Stimulated activated CD4-positive, alpha-beta T cell treated with anti-CD3 and anti-CD28 coated beads, TNF-alpha, amount 100 ng/mL, for 4 hours (primary cell): ENCODE data around the gene KRT12.

Source experiments
- DNase-seq, 3 experiments: peaks; one replicate each; pipeline ENCODE4 v3.0.0-alpha.2; 2020; ENCODE audit warnings: low read depth in 3 of 3

KRT12 gene

DNA sequence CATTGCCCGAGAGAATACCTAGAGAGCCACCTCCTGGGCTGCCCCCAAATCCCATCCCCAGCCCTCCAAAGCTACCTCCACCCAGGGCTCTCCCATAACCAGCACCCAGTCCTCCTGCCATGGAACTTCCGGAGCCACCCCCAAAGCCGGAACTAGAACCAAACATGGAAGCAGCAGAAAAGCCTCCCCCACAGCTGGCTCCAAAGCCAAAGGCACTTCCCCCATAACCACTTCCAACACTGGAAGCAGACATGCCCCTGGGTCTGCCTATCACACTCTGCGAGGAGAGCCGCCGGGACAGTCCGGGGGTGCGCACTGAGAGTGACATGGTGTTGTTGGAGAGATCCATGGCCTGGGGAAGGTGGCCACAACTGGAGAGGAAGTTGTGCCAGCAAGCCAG, at the start of gene KRT12:
Gene KRT12 (minus strand): TSS at position 386 of the 400 bp plus-strand sequence. CDS start 37 bp downstream, at position 349.
- no peak for DNase-seq

DNA sequence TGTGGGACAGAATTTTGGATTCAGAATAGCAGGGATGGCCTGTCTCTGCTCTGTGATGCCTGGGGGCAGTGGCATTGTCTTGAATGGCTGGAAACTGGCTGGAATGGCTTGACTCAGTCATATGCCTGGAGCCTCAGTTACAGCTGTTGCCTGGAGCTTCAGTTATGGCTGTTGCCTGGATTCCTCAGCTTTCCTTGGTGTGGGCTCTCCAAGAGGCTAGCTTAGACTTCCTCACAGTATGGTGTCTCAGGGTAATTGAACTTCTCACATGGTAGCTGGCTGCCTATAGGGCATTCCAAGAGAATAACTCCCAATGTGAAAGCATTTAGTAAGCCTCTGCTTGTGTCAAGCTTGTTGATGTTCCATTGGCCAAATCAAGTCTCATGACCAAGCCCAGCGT, 49.3 kb upstream of the KRT12 start:
- no peak for DNase-seq

DNA sequence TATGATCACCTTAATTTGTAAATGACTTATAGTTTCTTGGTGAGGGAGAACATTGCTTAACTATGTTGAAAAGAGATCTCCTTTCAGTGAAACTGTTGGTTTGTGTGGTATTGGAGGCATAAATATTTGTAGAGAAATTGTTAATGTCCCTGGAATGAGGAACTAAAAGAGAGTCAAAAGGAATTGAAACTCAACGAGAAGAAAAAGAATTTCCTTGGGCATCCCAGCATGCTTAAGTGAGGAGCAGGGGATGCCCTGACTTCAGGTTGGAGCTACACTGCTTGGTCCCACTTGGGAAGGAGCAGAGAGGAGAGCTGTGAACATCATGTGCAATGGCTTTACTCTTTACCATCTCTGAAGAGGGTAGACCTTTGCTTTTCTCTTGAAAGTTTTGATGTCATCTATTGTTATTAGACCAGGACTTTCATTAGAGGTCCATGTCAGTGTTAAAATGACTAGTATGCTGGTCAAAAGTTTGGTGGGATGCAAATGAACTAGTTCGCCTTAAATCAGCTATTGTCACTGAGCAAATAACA, 48.8 kb upstream of the KRT12 start:
- DNase-seq: no peak

DNA sequence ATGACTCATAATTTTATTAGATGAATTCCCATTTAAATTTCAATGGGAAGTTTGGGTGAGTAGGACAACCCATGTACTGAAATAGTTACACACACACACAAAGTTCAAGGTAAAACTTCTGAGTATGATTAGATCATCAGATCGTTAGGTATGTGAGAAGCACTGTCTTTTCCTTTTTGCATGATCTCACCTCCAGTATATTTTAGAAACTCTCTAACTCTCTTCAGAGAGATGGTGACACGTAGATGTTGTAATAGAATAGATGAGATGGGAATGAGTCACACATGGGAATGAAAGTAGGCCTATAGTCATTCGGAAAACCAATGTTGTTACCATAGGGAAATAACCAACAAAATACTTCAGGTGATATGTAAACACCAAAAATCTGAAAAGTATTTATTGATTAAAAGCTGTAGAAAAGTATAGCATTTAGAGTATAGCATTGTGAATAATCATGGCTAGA, 48.2 kb upstream of the KRT12 start:
- no peak for DNase-seq

DNA sequence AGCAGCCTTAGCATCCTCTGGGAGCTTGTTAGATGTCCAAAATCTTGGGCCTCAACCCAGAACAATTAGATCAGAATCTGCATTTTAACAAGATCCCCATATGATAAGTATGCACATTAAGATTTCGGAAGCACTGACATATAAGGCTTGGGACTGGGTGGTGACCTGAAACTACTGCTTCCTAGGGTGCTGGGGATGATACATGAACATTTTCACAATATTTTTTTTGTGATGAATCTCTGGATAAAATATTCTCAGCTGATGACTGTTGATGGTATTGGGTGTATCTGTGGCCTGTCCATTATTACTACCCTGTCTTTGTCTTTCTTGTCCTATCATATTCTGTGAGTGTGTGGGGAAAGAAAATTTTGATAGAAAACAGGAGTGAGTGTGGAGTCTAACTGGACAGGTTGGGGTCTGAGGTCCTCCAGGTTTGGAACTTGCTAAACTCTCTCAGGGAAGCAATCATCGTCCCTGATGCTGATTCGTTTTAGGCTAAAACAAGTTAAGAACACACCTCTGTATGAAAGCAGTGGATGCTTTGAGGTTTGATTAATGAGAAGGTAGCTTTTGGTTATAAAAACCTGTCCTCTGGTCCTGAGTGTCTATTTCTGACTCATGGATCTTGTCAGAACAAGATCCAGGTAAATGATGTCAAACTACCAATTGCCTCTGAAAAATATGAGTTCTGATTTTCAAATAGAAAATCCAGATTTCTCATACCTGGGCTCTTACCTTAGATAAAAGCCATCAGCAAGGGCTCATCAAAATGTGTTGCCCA, 47.2 kb upstream of the KRT12 start:
- no peak for DNase-seq

DNA sequence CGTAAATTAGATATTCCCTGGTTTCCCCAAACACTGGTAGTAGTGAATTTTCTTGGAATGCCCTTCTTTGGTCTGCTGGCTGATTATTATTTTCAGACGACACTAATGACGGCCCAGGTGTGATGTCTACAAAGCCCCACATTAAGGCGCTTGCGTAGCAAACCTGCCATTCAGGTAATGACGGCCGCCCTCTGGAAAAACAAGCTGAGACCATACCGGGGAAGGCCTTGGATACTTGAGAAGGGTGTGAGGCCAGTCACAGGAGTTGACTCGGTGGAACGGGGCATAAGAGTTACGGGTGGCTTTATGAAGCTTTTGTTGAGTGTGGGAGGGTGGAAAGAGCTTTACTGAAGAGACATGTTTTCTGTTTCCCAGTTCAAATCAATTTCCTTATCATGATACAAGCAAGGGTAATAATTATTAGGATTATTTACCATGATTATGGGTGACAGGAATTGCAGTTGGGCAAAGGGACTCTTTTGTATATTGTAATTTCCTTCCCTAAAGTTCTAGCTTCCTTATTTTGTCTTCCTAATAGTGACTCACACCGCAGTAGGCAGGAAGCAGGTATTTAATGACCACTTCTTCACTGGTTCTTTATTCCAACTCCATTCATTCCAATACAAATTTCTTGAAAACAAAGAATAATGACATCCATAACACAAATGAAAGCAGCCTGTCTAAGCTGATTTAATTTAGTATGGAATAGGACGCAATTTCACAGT, 45.6 kb upstream of the KRT12 start:
- no peak for DNase-seq

DNA sequence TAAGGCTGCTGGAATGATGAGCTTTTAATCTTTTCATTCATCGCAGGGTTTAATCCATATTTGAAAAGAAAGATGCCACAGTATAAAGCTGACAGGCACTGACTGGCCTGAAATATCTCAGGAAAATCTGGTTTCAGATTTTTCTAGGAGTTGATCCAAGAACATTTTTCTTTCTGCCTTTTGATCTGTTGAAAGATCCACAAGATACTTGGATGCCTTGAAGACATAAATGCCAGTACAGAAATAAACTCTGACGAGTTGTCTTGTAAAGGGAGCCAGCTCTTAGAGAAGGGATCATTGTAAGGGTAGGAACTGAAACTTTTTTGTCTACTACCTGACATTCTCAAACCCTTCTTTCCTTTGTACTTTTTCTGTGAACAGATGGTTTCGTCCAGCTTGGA, 43.4 kb upstream of the KRT12 start:
- DNase-seq: no peak

DNA sequence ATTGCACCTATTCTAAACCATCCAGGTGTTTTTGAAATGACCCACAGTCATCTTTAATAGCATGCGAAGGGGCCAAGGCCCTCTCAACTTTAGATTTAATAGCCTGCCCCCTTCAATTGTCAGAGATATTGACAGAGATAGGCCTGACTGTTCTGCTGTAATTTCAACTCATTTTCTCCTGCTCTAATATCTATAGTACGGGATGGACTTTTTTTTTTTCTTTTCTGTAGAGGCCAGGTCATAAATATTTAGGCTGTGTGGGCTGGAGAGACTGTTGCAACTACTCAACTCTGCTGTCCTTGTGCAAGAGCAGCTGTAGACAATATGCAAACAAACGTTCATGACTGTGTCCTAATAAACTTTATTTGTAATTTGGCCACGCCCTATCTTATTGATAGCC, 42.7 kb upstream of the KRT12 start:
- no peak for DNase-seq

DNA sequence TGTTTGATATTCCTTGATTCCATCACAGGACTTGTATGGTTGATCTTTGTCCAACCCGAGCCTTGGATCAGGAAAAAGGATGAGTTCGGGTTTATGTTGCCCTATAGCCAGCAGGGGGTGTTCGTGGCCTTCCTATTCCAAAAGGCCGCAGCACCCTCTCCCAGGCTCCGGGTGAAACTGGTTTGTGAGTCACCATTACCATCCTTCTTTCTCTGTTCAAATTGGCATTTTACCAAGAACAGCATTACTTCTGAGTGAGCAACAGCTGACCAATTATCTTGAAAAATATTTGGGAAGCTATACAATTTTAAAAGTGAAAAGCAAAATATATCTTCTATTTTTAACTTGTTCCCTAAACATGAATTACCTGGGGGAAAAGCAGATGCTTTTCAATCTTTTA, 42.3 kb upstream of the KRT12 start:
- peak; percentile 18 to 44 (median 25) for DNase-seq

DNA sequence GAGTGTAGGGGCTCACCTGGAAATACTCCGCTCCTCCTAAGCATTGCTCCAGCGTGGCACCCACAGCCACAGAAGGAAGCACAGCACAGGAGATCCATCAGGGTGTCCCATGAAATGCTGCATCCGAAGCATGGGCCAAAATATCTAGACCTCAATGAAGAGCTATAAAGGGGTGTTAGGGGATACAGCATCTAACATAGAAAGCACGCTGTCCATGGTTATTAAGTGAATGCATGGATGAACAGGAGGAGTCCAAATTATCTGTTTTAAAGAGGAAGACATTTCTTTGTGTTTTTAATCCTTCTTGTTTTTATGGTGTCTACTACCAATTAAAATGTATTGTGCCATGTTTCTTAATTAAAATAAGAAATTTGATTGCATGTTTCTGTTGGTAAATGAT, 39.6 kb upstream of the KRT12 start:
- DNase-seq: no peak

DNA sequence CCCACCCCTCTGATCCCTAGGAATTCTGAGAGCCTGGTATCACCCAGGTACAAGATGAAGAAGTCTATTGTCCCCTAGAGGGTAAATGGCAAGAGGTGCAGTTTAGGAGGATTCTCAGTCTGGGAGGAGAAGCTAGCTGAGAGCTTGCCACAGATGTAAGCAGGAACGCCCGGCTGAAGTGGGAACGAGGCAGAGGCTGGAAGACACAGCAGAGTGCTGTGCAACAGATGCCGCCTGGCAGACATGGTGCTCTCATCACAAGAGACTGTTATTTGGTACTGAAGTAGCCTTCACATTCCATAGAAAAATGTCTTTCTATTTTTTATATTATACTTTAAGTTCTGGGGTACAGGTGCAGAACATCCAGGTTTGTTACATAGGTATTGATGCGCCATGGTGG, 38.3 kb upstream of the KRT12 start:
- no peak for DNase-seq

DNA sequence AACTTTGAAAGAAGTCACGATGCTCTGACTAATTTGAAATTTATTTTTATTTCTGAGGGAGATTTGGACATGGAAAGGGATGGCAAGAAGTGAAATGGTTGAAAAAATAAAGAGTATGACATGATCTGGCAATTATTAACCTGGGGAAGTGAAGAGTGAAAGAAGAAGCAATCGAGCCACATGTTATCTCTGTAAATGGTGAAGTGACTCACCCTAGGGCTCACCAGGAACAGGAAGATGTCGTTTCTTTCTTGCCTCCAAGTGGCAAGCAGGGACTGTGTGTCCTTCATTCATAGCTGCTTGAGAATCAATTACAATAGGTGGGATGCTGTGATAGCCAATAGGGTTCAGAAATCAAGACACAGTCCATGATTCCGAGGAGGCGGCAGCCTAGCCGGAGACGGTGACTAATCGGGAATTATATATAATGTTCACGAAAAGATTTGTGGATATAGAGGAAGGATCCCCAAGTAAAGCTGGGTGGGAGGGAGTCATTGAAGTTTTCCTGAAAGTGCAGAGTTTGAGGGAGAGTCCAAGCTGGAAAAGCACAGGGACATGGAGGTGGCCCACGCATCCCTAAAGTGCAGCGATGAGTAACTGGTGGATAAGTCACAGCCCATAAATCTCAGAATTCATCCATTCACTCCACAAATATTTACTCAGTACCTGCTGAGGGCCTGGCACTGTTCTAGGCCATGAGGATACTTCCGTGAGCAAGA, 36.3 kb upstream of the KRT12 start:
- no peak for DNase-seq

DNA sequence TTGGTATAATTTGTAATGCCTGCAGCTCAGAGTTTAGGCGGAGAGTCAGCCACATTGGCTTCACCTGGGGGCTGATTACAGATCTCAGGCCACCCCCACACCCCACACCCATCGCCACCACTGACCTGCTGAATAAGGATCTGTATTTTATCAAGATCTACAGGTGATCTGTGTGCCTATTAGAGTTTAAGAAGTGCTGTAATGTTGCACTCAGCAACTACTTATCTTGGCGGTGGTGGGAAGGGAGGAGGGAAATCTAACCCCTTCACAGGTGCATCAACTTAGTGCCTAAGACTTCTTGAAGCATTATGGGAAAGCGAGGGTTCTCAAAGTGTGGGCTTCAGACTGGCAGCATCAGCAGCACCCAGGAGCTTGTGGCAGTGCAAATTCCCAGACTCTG, 35.5 kb upstream of the KRT12 start:
- no peak for DNase-seq

DNA sequence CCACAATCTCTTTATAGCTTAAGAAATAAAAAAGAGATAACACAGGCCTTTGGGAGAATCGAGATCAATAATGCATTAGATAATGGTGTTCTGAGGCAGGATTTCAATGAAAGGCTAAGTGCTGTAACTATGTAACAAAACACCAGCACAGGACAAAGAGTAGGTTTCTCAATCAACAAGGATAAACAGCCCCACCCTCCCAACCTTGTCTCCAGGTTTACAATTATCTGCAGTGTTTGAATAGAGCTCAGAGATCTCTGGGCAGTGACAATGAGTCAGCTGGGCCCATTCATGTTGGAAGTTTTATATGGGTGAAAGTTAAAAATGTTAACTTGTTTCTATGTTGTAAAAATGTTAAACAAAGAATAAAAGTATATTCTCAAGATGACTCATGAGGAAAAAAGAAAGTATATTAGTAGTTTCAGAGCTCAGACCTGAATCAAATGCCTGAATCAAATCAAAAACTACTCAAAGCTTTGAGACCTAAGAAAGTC, 35.0 kb upstream of the KRT12 start:
- no peak for DNase-seq

DNA sequence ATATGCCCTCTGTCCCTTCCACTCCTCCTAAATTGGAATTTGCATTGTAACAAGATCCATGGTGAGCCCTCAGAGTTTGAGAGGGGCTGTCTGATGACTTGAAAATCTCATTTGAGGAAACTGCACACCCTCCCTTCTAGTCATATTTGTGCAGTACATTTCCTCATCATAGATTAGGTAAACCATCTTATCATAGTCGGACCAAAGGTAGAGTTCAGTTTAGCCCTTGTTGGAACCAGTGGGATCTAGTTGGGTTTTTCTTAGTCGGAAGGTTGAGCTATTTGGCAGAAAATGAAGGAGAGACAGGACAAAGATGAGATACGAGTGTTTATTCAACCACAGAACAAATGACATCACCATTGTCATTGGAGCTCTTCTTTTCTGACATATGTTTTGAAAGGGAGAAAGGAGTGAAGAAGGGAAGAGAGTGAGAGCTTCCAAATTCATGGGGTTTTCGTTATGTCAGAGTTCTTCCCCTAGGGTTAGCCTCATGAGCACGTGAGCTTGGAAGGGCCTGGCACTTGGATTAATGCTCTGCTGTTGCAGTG, 33.9 kb upstream of the KRT12 start:
- no peak for DNase-seq

DNA sequence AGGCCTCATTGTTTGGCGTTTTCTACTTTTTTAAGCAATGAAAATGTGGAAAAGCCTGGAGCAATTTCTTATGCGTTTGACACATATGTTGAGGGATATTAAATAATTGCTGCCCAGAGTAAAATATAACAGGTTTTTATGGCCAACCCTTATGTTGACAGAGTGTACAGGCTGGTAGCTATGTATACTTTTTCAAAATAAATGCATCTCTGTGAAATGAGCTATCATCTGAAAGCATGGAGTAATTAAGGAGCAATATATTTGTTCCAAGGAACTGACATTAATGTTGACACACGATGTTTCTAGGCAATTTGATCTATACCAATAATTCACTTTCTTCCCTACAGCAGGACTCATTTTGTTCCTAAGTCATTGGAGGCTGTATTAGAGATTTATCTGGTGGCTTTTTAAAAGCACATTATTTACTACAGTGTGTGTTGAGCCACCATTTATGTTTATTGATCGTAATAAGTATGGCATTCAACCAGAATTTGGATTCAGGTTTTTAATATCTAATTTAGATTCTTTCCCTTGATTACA, 30.0 kb upstream of the KRT12 start:
- no peak for DNase-seq

DNA sequence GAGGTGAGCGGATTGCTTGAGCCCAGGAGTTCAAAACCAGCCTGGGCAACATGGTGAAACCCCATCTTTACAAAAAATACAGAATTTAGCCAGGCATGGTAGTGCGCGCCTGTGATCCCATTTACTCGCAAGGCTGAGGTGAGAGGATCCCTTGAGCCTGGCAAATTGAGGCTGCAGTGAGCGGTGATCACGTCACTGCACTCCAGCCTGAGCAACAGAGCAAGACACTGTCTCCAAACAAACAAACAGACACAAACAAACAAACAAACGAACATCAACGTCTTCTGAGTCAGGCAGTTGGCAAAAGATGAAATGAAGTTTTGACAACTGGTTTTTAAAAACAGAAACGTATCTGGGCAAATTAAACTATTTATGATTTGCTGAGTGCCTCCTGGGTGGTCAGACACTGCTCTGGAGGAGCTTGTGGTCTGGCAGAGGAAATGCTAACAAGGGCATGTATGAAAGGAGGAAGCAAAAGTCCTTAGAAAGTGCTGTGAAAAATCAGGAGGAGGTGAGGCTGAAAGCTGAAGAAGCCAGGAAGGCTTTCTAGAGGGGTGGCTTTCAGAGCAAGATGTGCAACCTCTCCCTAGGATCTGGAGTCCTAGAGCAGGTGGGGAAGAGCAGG, 28.2 kb upstream of the KRT12 start:
- no peak for DNase-seq

DNA sequence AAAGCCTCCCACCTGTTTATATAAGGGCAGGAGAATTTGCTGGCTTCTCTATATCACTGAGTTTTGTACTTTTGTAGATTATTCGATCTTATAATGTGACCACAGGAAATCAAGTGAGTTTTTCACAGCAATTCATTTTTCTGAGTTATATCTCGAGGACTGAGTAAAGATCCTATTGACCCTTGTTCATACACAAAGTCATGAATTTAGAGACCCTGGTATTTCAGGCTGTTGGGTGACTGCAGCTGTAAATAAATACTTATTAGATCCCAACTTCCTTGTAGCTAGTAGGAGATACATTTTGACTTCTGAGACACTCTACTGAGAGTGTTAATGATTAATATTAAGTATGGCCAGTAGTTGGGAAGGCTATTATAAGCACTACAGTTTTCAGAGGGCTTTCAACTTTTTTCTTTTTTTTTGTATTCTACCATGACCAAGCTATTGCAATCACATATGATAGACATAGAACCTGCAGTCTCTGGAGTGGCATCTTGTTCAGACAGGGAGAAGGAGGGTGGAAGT, 21.2 kb upstream of the KRT12 start:
- no peak for DNase-seq

DNA sequence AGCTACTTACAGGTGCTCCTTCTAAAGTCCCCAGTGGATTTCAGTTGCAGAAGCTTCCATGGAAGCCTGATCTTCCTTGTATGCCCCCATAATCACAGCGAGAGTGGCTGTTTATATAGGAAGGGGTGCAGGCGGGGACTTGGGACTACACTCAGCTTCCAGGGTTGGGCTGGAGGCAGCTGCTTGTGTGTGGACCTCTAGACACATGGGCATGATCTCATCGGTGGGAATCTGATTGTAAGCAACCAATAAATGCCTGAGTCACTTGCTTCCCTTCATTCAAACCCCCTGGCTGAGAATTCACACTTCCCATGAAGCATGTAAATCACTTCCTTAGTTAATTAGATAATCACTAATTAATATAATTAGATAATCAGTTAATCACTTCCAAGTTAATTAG, 19.1 kb upstream of the KRT12 start:
- no peak for DNase-seq

DNA sequence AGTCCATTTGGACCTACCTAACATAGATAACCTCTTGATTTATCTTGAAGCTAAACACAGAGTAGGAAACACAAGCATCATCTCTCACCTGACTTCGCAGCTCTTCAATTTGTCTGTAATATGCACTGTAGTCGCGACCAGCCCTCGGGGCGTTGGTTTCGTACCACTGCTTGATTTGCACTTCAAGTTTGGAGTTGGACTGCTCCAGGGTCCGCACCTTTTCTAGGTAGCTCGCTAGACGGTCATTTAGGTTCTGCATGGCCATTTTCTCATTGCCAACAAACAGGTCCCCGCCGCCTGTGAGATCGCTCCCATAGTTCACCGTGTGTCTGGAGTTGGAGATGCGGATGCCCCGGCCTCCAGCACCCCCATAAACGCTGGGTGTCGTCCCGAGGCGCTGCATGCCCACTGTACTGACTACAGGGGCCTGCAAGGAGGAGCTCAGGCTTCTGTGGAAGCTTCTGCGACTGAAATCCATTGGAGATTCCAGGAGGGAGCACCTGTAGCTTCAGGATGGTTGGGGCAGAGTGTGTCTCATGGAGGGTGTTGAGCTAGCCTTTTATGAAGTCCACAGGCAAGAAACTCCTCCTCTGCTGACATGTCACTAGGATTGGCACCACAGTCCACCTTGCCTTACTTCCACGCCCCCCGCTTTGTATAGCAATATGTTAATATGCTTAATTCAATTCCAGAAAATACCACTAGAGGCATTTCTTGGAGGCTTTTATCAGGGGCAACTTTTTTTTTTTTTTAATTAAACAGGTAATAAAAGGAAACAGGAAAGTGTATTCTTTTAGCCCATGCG, 17.9 kb upstream of the KRT12 start, which contains the start of gene KRT20:
Gene KRT20 (minus strand): TSS at position 535 of the 805 bp plus-strand sequence. CDS start 57 bp downstream, at position 478.
- no peak for DNase-seq
